IMR-90 (cell line): ENCODE measurements around the gene FAM43B. TPM values are rescaled to one million over a fixed set of nuclear protein-coding genes. Genes with fewer than 3 reads are reported as not detected.

Experiments used
- ATAC-seq: fragments of 200-7000 bp; cut with Tn5 transposase; 2 replicates; pipeline ENCODE4 v1.9.1; 2020; ENCODE audit warnings: low read depth, mild to moderate bottlenecking, moderate library complexity
- BruUV-seq: library from RNA; stranded (reverse); fragments of 400-500 nt; replicated peaks from 2 replicates; lab custom pipeline; 2021; lab: Mats Ljungman, UMichigan
- CTCF ChIA-PET: fragments of 300-600 bp; formaldehyde crosslinking; extraction: SDS; loops from one replicate; lab custom pipeline; 2021; ENCODE audit warnings: antibody characterized with exemption; lab: Yijun Ruan, JAX
- POLR2A ChIA-PET: fragments of 300-600 bp; sonication (Branson Sonifier 250); formaldehyde crosslinking; loops from one replicate; lab custom pipeline; 2022; ENCODE audit warnings: antibody characterized with exemption; ENCODE audit not compliant: unreplicated experiment; lab: Charles Lee
- DNase-seq: peaks from one replicate; pipeline ENCODE4 v3.0.0; 2013
- H2AFZ ChIP-seq: replicated peaks from 2 replicates; pipeline ENCODE3; 2013; ENCODE audit warnings: low read length, mild to moderate bottlenecking; ENCODE audit not compliant: poor library complexity
- H2AK5ac ChIP-seq: 2 replicates; pipeline ENCODE4 v1.6.1; 2013; ENCODE audit warnings: low read depth, low read length, inconsistent platforms
- H2AK9ac ChIP-seq: replicated peaks from 2 replicates; pipeline ENCODE3; 2013; ENCODE audit warnings: mild to moderate bottlenecking, low read depth, low read length, moderate library complexity; ENCODE audit not compliant: poor library complexity
- H2BK120ac ChIP-seq: 2 replicates; pipeline ENCODE4 v1.6.1; 2013; ENCODE audit warnings: low read depth, low read length, inconsistent platforms
- H2BK15ac ChIP-seq: 3 replicates; pipeline ENCODE4 v1.6.1; 2013; ENCODE audit warnings: low read depth, low read length, inconsistent platforms
- H2BK20ac ChIP-seq: 2 replicates; pipeline ENCODE4 v1.6.1; 2013; ENCODE audit warnings: low read depth, mild to moderate bottlenecking, inconsistent platforms, low read length, moderate library complexity
- H2BK5ac ChIP-seq: 2 replicates; pipeline ENCODE4 v1.6.1; 2013; ENCODE audit warnings: mild to moderate bottlenecking, low read depth, low read length, inconsistent platforms; ENCODE audit not compliant: poor library complexity, severe bottlenecking
- H3K14ac ChIP-seq: replicated peaks from 2 replicates; pipeline ENCODE4 v1.6.1; 2013; ENCODE audit warnings: low read depth, low read length, inconsistent platforms
- H3K18ac ChIP-seq: 2 replicates; pipeline ENCODE4 v1.6.1; 2013; ENCODE audit warnings: low read depth, low read length, control low read depth
- H3K23ac ChIP-seq: 2 replicates; pipeline ENCODE4 v1.6.1; 2013; ENCODE audit warnings: low read depth, low read length, inconsistent platforms
- H3K27ac ChIP-seq: 2 replicates; pipeline ENCODE4 v1.5.1; 2013; ENCODE audit warnings: mild to moderate bottlenecking, control low read depth, low read length; ENCODE audit not compliant: insufficient read depth
- H3K27me3 ChIP-seq: 2 replicates; pipeline ENCODE4 v1.6.1; 2013; ENCODE audit warnings: low read length; ENCODE audit not compliant: control insufficient read depth, insufficient read depth
- H3K36me3 ChIP-seq: 2 replicates; pipeline ENCODE4 v1.6.1; 2013; ENCODE audit warnings: low read length, mixed read lengths; ENCODE audit not compliant: control insufficient read depth, insufficient read depth
- H3K4ac ChIP-seq: 2 replicates; pipeline ENCODE4 v1.6.1; 2013; ENCODE audit warnings: low read depth, low read length, inconsistent platforms
- H3K4me1 ChIP-seq: 2 replicates; pipeline ENCODE4 v1.6.1; 2013; ENCODE audit warnings: low read length, mixed read lengths; ENCODE audit not compliant: control insufficient read depth, insufficient read depth
- H3K4me2 ChIP-seq: 2 replicates; pipeline ENCODE4 v1.6.1; 2013; ENCODE audit warnings: low read depth, mild to moderate bottlenecking, control low read depth, low read length, moderate library complexity
- H3K4me3 ChIP-seq: 2 replicates; pipeline ENCODE4 v1.5.1; 2013; ENCODE audit warnings: low read depth, mild to moderate bottlenecking, control low read depth, low read length, moderate library complexity; ENCODE audit not compliant: insufficient read depth
- H3K56ac ChIP-seq: 2 replicates; pipeline ENCODE4 v1.6.1; 2013; ENCODE audit warnings: low read length, inconsistent platforms; ENCODE audit not compliant: insufficient read depth; ENCODE audit errors: extremely low read depth
- H3K79me1 ChIP-seq, 2 experiments: 2 replicates each; pipeline ENCODE4 v1.6.1; 2013; ENCODE audit warnings: low read length in 2 of 2, inconsistent platforms in 1 of 2, low read depth in 1 of 2
- H3K9ac ChIP-seq: 2 replicates; pipeline ENCODE4 v1.6.1; 2013; ENCODE audit warnings: low read depth, low read length, control low read depth
- H3K9me1 ChIP-seq: 2 replicates; pipeline ENCODE4 v1.6.1; 2013; ENCODE audit warnings: low read length, inconsistent platforms; ENCODE audit not compliant: insufficient read depth
- H3K9me3 ChIP-seq: 2 replicates; pipeline ENCODE4 v1.6.1; 2013; ENCODE audit warnings: low read length; ENCODE audit not compliant: control insufficient read depth, insufficient read depth
- H4K20me1 ChIP-seq: 2 replicates; pipeline ENCODE4 v1.6.1; 2013; ENCODE audit warnings: low read length, inconsistent platforms; ENCODE audit not compliant: insufficient read depth
- H4K5ac ChIP-seq: 2 replicates; pipeline ENCODE4 v1.6.1; 2013; ENCODE audit warnings: mild to moderate bottlenecking, low read depth, low read length, control low read depth
- H4K8ac ChIP-seq, 2 experiments: 2 replicates each; pipeline ENCODE4 v1.6.1; 2013; ENCODE audit warnings: low read depth in 2 of 2, low read length in 2 of 2, control low read depth in 1 of 2, inconsistent platforms in 1 of 2
- H4K91ac ChIP-seq: 2 replicates; pipeline ENCODE4 v1.6.1; 2013; ENCODE audit warnings: low read depth, low read length, inconsistent platforms; ENCODE audit not compliant: insufficient read depth
- CEBPB ChIP-seq: IDR thresholded peaks from 2 replicates; pipeline ENCODE4 v1.6.1; 2012; ENCODE audit warnings: low read depth, low read length, improper control_type of control experiment
- MXI1 ChIP-seq: IDR thresholded peaks from 2 replicates; pipeline ENCODE4 v1.6.1; 2012; ENCODE audit warnings: low read depth, mild to moderate bottlenecking, low read length, moderate library complexity, borderline replicate concordance
- POLR2A ChIP-seq: IDR thresholded peaks from 2 replicates; pipeline ENCODE4 v1.6.1; 2012; ENCODE audit warnings: mild to moderate bottlenecking, low read depth, low read length
- RAD21 ChIP-seq: IDR thresholded peaks from 2 replicates; pipeline ENCODE4 v1.6.1; 2012; ENCODE audit warnings: low read length, improper control_type of control experiment
- RFX5 ChIP-seq: IDR thresholded peaks from 2 replicates; pipeline ENCODE4 v1.8.0; 2012; ENCODE audit warnings: low read depth, mild to moderate bottlenecking, low read length, moderate library complexity
- SMC3 ChIP-seq: fragments of 150-350 bp; IDR thresholded peaks from 2 replicates; pipeline ENCODE4 v1.6.1; 2016; ENCODE audit warnings: low read depth, mild to moderate bottlenecking, antibody characterized with exemption, low read length, moderate library complexity
- WGBS, 2 experiments: methylation state at CpG; one replicate each; pipeline versions ENCODE4 v1.1.5 to v1.1.7; 2013; ENCODE audit warnings: missing lambda C conversion rate in 2 of 2; ENCODE audit not compliant: insufficient read length in 1 of 2; ENCODE audit errors: extremely low coverage in 2 of 2; 5-methylcytosine and 5-hydroxymethylcytosine counted together
- dilution Hi-C: fragments of 300-500 bp; cut with HindIII; formaldehyde crosslinking; loops from one replicate; pipeline ENCODE4 v1.14.3; 2018; ENCODE audit warnings: low sequenced_read_pairs; ENCODE audit not compliant: unreplicated experiment
- in situ Hi-C: fragments of 300-500 bp; cut with MboI; formaldehyde crosslinking; loops from 3 replicates; pipeline ENCODE4 v1.14.3; 2019; ENCODE audit warnings: low sequenced_read_pairs, inconsistent platforms, mixed read lengths
- intact Hi-C: fragments of 100-400 bp; cut with micrococcal nuclease; formaldehyde crosslinking; loops from 2 replicates; pipeline ENCODE4 v1.10.0; 2022
- polyA plus RNA-seq, 3 experiments: library from polyadenylated mRNA; depleted of rRNA; stranded (reverse); fragments of >200 nt; gene quantifications; 2 replicates each; pipeline ENCODE4 v1.2.3, GENCODE V29; 2012; ENCODE audit warnings: low replicate concordance in 1 of 3
- total RNA-seq: library from RNA; depleted of rRNA; stranded (reverse); fragments of >200 nt; gene quantifications from 2 replicates; pipeline ENCODE4 v1.2.3, GENCODE V29; 2012
- TF ChIP-seq, protein P1 (sequence below): conservative IDR thresholded peaks from 2 replicates; pipeline ENCODE4 v1.5.1; 2012; ENCODE audit warnings: mild to moderate bottlenecking, low read depth, low read length, improper control_type of control experiment

Gene FAM43B
- total and polyA plus RNA-seq, 2 of the 4 experiments (the other 2 are of a cell fraction): 0.05 TPM; not detected in 1

DNA sequence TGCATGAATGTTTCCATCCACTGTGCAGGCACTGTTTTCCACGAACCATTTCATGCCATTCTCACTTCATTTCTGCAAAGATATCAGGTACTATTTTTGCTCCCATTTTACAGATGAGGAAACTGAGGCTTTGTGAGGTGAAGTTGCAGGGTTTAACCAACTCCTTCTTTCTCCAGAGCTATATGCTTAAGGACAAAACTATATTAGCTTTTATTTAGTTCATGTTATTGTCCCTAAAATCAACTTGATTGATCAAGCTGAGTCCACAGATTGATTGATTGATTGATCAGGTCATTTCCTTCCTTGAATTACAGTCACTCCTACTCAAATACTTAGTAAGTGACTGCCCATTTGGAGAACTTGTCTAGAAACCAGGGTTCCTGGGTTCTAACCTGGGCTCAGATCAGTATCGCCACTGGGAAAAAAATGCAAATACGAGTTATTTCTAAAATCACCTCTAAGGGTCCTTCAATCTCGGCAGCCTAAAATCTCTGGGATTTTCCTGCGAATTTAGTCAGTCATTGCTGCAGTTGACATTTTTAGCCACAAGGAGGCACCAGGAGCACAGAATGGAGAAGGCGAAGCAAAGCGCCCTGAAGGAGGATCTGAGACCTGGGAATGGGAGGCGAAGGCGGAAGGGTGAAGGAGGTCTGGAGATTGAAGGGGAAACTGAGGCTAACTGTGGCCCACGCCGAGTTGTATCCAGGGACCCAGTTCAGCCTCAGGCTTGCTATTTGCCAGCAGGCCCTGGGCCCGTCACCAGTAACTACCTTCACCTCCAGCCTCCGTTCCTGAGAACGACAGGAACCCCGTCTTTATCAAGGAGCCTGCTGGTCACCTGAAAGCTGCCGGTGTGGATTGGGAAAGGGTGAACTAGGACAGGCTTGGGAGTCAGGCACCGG is 30.2 kb upstream of the FAM43B start:
- no CpG with 5 or more reads among the region's 17 CpGs for WGBS, 2 experiments
- Histone ChIP-seq H3K36me3 (no peaks in the 10 kb centered on the region), H2BK20ac (no peak overlapping the region), H4K91ac (no peak overlapping the region), H3K23ac (no peak overlapping the region), H4K20me1 (no peaks in the 10 kb centered on the region), H3K4ac (no peak overlapping the region), H4K8ac (peak overlapping the region in 1 of 2 experiments; percentile 38; a peak in 2 of 4 replicates), H2BK5ac (no peak overlapping the region), H2AFZ (peak overlapping the region; percentile 85), H3K27me3 (peaks cover 22% of the 10 kb centered on the region), H2AK5ac (no peak overlapping the region), H3K14ac (no peak overlapping the region), H3K79me1 (no peaks in the 10 kb centered on the region), H4K5ac (no peak overlapping the region), H3K18ac (no peak overlapping the region), H3K4me2 (peak overlapping the region; percentile 63), H2BK120ac (no peak overlapping the region), H3K9me1 (no peaks in the 10 kb centered on the region), H3K4me1 (no peaks in the 10 kb centered on the region), H2BK15ac (no peak overlapping the region), H3K9ac (no peak overlapping the region), H3K9me3 (no peaks in the 10 kb centered on the region), H3K56ac (no peak overlapping the region), H2AK9ac (no peak overlapping the region), H3K4me3 (no peak overlapping the region; the same call in 1 of the 2 replicates), H3K27ac (no peak overlapping the region)
- no peak for TF ChIP-seq MXI1
- TF ChIP-seq RFX5: no peak
- peak; percentile 97 for TF ChIP-seq SMC3
- 0 out of 2 replicates have a peak, but pooled peaks have one; percentile 29 for TF ChIP-seq POLR2A
- TF ChIP-seq CEBPB: no peak
- TF ChIP-seq, protein P1, sequence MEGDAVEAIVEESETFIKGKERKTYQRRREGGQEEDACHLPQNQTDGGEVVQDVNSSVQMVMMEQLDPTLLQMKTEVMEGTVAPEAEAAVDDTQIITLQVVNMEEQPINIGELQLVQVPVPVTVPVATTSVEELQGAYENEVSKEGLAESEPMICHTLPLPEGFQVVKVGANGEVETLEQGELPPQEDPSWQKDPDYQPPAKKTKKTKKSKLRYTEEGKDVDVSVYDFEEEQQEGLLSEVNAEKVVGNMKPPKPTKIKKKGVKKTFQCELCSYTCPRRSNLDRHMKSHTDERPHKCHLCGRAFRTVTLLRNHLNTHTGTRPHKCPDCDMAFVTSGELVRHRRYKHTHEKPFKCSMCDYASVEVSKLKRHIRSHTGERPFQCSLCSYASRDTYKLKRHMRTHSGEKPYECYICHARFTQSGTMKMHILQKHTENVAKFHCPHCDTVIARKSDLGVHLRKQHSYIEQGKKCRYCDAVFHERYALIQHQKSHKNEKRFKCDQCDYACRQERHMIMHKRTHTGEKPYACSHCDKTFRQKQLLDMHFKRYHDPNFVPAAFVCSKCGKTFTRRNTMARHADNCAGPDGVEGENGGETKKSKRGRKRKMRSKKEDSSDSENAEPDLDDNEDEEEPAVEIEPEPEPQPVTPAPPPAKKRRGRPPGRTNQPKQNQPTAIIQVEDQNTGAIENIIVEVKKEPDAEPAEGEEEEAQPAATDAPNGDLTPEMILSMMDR: peak; percentile 97
- TF ChIP-seq RAD21: peak; percentile 97
- in situ Hi-C loops: loop anchor here (5.0 kb wide), 1 partner anchor 115 kb away; no protein-coding TSS in a partner anchor
- dilution Hi-C loops: no loop called here
- CTCF ChIA-PET: interaction anchor here (0.7 to 0.9 kb wide), 3 partner anchors 9 to 73 kb away, joined by 3 to 7 read pairs (median 4); no protein-coding TSS in a partner anchor
- DNase-seq: peak; percentile 74
- no TSS peak for BruUV-seq
- intact Hi-C loops: loop anchor here (1.0 to 10.0 kb wide), 3 partner anchors 111 to 673 kb away; partner anchors contain the start of gene PINK1
- POLR2A ChIA-PET: interaction anchor here (0.6 kb wide), 1 partner anchor 287 kb away, joined by 3 read pairs; no protein-coding TSS in a partner anchor
- ATAC-seq: peak; percentile 99
